Upper lobe of left lung (tissue), 6 donors: ENCODE results near the gene DHCR24. TPM values are rescaled to one million over a fixed set of nuclear protein-coding genes. Genes with fewer than 3 reads are reported as not detected.

ENCODE experiments used
- ATAC-seq, 2 donors: fragments of 200-7000 bp; cut with Tn5 transposase; one replicate each; pipeline ENCODE4 v1.9.1; 2022; ENCODE audit warnings: mild to moderate bottlenecking in 2 of 2, moderate library complexity in 2 of 2; ENCODE audit not compliant: low FRiP score in 2 of 2
- DNase-seq, 2 donors: peaks; one replicate each; pipeline ENCODE4 v3.0.0-alpha.2; 2019 to 2020
- H3K27ac ChIP-seq, 4 donors: fragments of 200-600 bp; sonication (generic); one replicate each; pipeline ENCODE4 v1.5.1; 2016 to 2019
- H3K27me3 ChIP-seq, 4 donors: fragments of 200-600 bp; sonication (generic); one replicate each; pipeline ENCODE4 v1.5.1; 2017 to 2019
- H3K36me3 ChIP-seq, 4 donors: fragments of 200-600 bp; sonication (generic); one replicate each; pipeline ENCODE4 v1.5.1; 2016 to 2019
- H3K4me1 ChIP-seq, 4 donors: fragments of 200-600 bp; sonication (generic); one replicate each; pipeline ENCODE4 v1.5.1; 2018 to 2019
- H3K4me3 ChIP-seq, 4 donors: fragments of 200-600 bp; sonication (generic); one replicate each; pipeline ENCODE4 v1.5.1; 2017 to 2019; ENCODE audit warnings: mild to moderate bottlenecking in 2 of 4, moderate library complexity in 1 of 4
- H3K9me3 ChIP-seq, 4 donors: fragments of 200-600 bp; sonication (generic); one replicate each; pipeline ENCODE4 v1.5.1; 2018 to 2019
- CTCF ChIP-seq, 6 experiments: fragments of 450-650 bp in 4 of 6; fragments of 200-600 bp in 2 of 6; sonication (generic) in 2 of 6; IDR thresholded peaks; one replicate each; pipeline ENCODE4 v1.5.1; 2016 to 2019; ENCODE audit warnings: antibody characterized with exemption in 6 of 6
- EP300 ChIP-seq, 4 donors: sonication (generic); formaldehyde crosslinking; IDR thresholded peaks; one replicate each; pipeline ENCODE4 v1.5.1; 2017; ENCODE audit warnings: antibody characterized with exemption in 4 of 4, control low read depth in 2 of 4
- POLR2A ChIP-seq, 4 donors: fragments of 450-650 bp; IDR thresholded peaks; one replicate each; pipeline ENCODE4 v1.5.1; 2016 to 2017; ENCODE audit warnings: antibody characterized with exemption in 4 of 4, mild to moderate bottlenecking in 2 of 4
- POLR2AphosphoS5 ChIP-seq, 2 donors: sonication (generic); formaldehyde crosslinking; IDR thresholded peaks; one replicate each; pipeline ENCODE4 v1.5.1; 2017; ENCODE audit warnings: antibody characterized with exemption in 2 of 2
- WGBS, 2 donors: methylation state at CpG; one replicate each; pipeline ENCODE4 v1.1.5; 2017 to 2018; 5-methylcytosine and 5-hydroxymethylcytosine counted together
- total RNA-seq, 6 donors: library from RNA; depleted of rRNA in 4 of 6; stranded (reverse); fragments of >200 nt in 4 of 6; gene quantifications; one replicate each; pipeline versions ENCODE4 v1.1.0 to v1.2.1, GENCODE V29; 2016 to 2021
- donor health status: DM: no; HTN: no; CAD: no; lungs with moderate emphysema.
- donor health status: DM: no; HTN: yes; CAD: no; lungs with severe emphysema.

Gene DHCR24
- total RNA-seq, 6 donors from 2014 or later: 188 to 863 (median 555) TPM

GRCh38 chr1:54835131-54835898, 51.7 kb downstream of the DHCR24 start:
- no peaks in the 10 kb centered on the region for H3K36me3 ChIP-seq
- ATAC-seq (no peak), DNase-seq (no peak)
- no peak overlapping the region for H3K4me3 ChIP-seq
- peaks cover 0 to 3% (median 0%) of the 10 kb centered on the region in 4 donors for H3K9me3 ChIP-seq
- H3K27ac ChIP-seq: no peak overlapping the region
- WGBS, 2 donors: 64 to 81% methylated on average over 6 of the region's 6 CpGs
- H3K27me3 ChIP-seq: no peaks in the 10 kb centered on the region
- no peaks in the 10 kb centered on the region for H3K4me1 ChIP-seq
- TF ChIP-seq CTCF (IDR thresholded peaks at IDR 0.05) (no peak), EP300 (IDR thresholded peaks at IDR 0.05) (no peak), POLR2AphosphoS5 (IDR thresholded peaks at IDR 0.05) (no peak)

- no peak overlapping the region for H3K4me3 ChIP-seq
- no peaks in the 10 kb centered on the region for H3K36me3 ChIP-seq
- ATAC-seq: no peak
- no peak overlapping the region for H3K27ac ChIP-seq
- H3K4me1 ChIP-seq: no peaks in the 10 kb centered on the region
- WGBS, 2 donors: 95 to 100% methylated on average over 1 of the region's 1 CpG
- DNase-seq: no peak
- H3K27me3 ChIP-seq: no peaks in the 10 kb centered on the region
- peaks cover 0 to 3% (median 0%) of the 10 kb centered on the region in 4 donors for H3K9me3 ChIP-seq
- no peak for TF ChIP-seq POLR2A (IDR thresholded peaks at IDR 0.05)
- TF ChIP-seq POLR2AphosphoS5 (IDR thresholded peaks at IDR 0.05): no peak
- TF ChIP-seq CTCF (IDR thresholded peaks at IDR 0.05): no peak
- no peak for TF ChIP-seq EP300 (IDR thresholded peaks at IDR 0.05)
These were observed 52.9 kb downstream of the DHCR24 start for GRCh38 chr1:54834007-54834541.

GRCh38 chr1:54833121-54833520, 53.9 kb downstream of the DHCR24 start:
- peaks cover 0 to 8% (median 2%) of the 10 kb centered on the region in 4 donors for H3K9me3 ChIP-seq
- DNase-seq (no peak), ATAC-seq (no peak)
- no peaks in the 10 kb centered on the region for H3K36me3 ChIP-seq
- H3K4me3 ChIP-seq: no peak overlapping the region
- no peak overlapping the region for H3K27ac ChIP-seq
- H3K27me3 ChIP-seq: no peaks in the 10 kb centered on the region
- no peaks in the 10 kb centered on the region for H3K4me1 ChIP-seq
- 88 to 92% methylated on average over 5 to 9 of the region's 9 CpGs for WGBS, 2 donors
- TF ChIP-seq EP300 (IDR thresholded peaks at IDR 0.05) (no peak), POLR2A (IDR thresholded peaks at IDR 0.05) (no peak), POLR2AphosphoS5 (IDR thresholded peaks at IDR 0.05) (no peak), CTCF (IDR thresholded peaks at IDR 0.05) (no peak)

- ATAC-seq: peak in 1 of 2 donors; percentile 40
- DNase-seq: peak in 1 of 2 donors; percentile 2
- H3K36me3 ChIP-seq: no peaks in the 10 kb centered on the region
These were observed 60.7 kb downstream of the DHCR24 start for GRCh38 chr1:54826226-54826816.

More at GRCh38 chr1:54826226-54826816, 60.7 kb downstream of the DHCR24 start:
- Histone ChIP-seq H3K27ac (no peak overlapping the region), H3K9me3 (peaks cover 7 to 26% (median 13%) of the 10 kb centered on the region in 4 donors), H3K4me1 (no peaks in the 10 kb centered on the region), H3K27me3 (no peaks in the 10 kb centered on the region), H3K4me3 (no peak overlapping the region)
- 97 to 100% methylated on average over 2 to 4 of the region's 4 CpGs for WGBS, 2 donors
- no peak for TF ChIP-seq EP300 (IDR thresholded peaks at IDR 0.05)
- no peak for TF ChIP-seq POLR2A (IDR thresholded peaks at IDR 0.05)
- no peak for TF ChIP-seq CTCF (IDR thresholded peaks at IDR 0.05)
- TF ChIP-seq POLR2AphosphoS5 (IDR thresholded peaks at IDR 0.05): no peak
